B cell (primary cell): Measurements from ENCODE around the gene CDKN2C.

ENCODE experiments used
- EZH2 ChIP-seq: IDR thresholded peaks from 2 replicates; pipeline ENCODE4 v1.6.1; 2012; ENCODE audit warnings: borderline replicate concordance, low read depth, mild to moderate bottlenecking, moderate library complexity, low read length; ENCODE audit not compliant: insufficient read depth, poor library complexity, severe bottlenecking
- TF ChIP-seq, protein P1 (sequence below): fragments of 200-600 bp; IDR thresholded peaks from one replicate; pipeline ENCODE4 v1.8.0; 2022; ENCODE audit warnings: antibody characterized with exemption, mild to moderate bottlenecking

DNA sequence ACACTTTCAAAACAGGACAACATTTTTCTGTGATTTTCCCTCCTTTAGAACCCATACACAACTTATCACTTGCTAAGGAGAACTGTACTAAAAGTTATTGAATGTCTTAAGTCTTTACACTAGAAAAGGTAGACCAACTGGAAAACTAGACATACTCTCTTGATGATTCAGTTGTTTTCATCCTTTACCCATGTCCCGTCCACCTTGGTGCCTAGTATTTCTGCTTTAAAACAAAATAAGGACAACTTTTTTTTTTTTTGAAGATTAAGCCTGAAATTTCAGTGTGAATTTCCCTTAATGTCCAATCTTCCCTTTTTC, 4.5 kb downstream of the CDKN2C start:
- TF ChIP-seq, protein P1, sequence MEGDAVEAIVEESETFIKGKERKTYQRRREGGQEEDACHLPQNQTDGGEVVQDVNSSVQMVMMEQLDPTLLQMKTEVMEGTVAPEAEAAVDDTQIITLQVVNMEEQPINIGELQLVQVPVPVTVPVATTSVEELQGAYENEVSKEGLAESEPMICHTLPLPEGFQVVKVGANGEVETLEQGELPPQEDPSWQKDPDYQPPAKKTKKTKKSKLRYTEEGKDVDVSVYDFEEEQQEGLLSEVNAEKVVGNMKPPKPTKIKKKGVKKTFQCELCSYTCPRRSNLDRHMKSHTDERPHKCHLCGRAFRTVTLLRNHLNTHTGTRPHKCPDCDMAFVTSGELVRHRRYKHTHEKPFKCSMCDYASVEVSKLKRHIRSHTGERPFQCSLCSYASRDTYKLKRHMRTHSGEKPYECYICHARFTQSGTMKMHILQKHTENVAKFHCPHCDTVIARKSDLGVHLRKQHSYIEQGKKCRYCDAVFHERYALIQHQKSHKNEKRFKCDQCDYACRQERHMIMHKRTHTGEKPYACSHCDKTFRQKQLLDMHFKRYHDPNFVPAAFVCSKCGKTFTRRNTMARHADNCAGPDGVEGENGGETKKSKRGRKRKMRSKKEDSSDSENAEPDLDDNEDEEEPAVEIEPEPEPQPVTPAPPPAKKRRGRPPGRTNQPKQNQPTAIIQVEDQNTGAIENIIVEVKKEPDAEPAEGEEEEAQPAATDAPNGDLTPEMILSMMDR, result no peak
- no peak for TF ChIP-seq EZH2
